OCI-LY1 (cell line): Measurements from ENCODE around the gene CDC6.

Experiments
- CTCF ChIP-seq: fragments of 200-600 bp; sonication (generic), shearing (Covaris generic); IDR thresholded peaks from 2 replicates; pipeline ENCODE4 v1.5.1; 2017; ENCODE audit warnings: mild to moderate bottlenecking, antibody characterized with exemption, low read length, moderate library complexity, mixed read lengths
- EZH2 ChIP-seq: fragments of 200-600 bp; sonication (generic), shearing (Covaris generic); IDR thresholded peaks from 2 replicates; pipeline ENCODE4 v1.8.0; 2017; ENCODE audit warnings: borderline replicate concordance, mixed run types, mild to moderate bottlenecking, antibody characterized with exemption, low read length, moderate library complexity, mixed read lengths

GRCh38 chr17:40337351-40337750 is 49.7 kb downstream of the CDC6 start:
- TF ChIP-seq CTCF (no peak), EZH2 (no peak)
